ENCODE measurements around the gene MAPRE2.

The MAPRE2 gene

DNA sequence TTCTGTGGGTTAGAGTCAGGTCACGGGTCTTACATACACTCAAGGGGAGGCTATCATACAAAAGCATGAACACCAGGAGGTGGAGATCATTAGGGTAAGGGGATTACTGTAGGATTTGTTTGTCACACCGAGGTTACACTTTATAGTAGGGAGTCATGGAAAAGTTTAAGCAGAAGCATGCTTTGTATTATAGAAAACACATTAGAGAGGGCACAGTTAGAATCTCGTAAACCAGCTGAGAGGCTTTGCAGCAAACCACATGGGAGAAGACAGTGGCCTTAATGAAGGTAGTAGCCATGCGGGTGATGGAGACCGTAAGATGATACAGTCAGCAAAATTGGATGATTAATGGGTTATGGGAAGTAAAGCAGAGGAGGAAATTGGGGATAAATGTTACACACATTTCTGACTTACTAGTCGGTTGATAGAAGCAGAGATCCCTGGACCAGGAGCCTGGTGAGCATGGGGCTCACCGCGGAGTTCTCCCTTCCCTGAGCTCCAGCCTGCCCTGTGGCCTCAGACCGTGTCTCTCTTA lies 75.6 kb downstream of the MAPRE2 start:
- H2BK120ac ChIP-seq (ENCODE audit: low read depth, low read length), result no peak overlapping the region
- peaks cover 14% of the 10 kb centered on the region for H3K4me1 ChIP-seq (ENCODE audit: control insufficient read depth, insufficient read depth, low read depth, low read length)
- H2BK15ac ChIP-seq (ENCODE audit: low read depth, poor library complexity, severe bottlenecking), result no peak overlapping the region
- H3K4ac ChIP-seq (ENCODE audit: low read depth in 1 of 2, low read length in 2 of 2), result peak overlapping the region in 1 of 2 experiments; percentile 88
- H3K18ac ChIP-seq (ENCODE audit: low read depth in 1 of 2, low read length in 2 of 2), result peak overlapping the region; percentile 18 to 73
- H3K9me3 ChIP-seq (ENCODE audit: control insufficient read depth, low read length), result no peaks in the 10 kb centered on the region
- no peak overlapping the region for H3K4me2 ChIP-seq (ENCODE audit: low read length, poor library complexity, severe bottlenecking)
- H4K91ac ChIP-seq (ENCODE audit: low read length), result peak overlapping the region; percentile 60
- H3K27ac ChIP-seq (ENCODE audit: low read length, poor library complexity, severe bottlenecking), result no peak overlapping the region
- no peak overlapping the region for H3K4me3 ChIP-seq (ENCODE audit: insufficient read depth in 1 of 2, low read depth in 1 of 2, low read length in 2 of 2)
- H3K27me3 ChIP-seq (ENCODE audit: control insufficient read depth in 1 of 2, insufficient read depth in 1 of 2, low read length in 2 of 2), result no peaks in the 10 kb centered on the region
- H2AK5ac ChIP-seq (ENCODE audit: low read length, severe bottlenecking), result no peak overlapping the region
- H3K23ac ChIP-seq (ENCODE audit: low read length in 2 of 2), result peak overlapping the region in 1 of 2 experiments; percentile 27
- no peak overlapping the region for H3K14ac ChIP-seq (ENCODE audit: low read length in 2 of 2)
- WGBS, result 98% methylated on average over 9 of the region's 9 CpGs
- peaks cover 20% of the 10 kb centered on the region for H3K79me1 ChIP-seq (replicated peaks; ENCODE audit: low read length, poor library complexity, severe bottlenecking)
- H2AFZ ChIP-seq (ENCODE audit: low read depth, low read length), result no peak overlapping the region
- no peak overlapping the region for H2BK5ac ChIP-seq (ENCODE audit: low read depth, low read length, poor library complexity, severe bottlenecking)
- peak overlapping the region; percentile 91 for H3K9ac ChIP-seq (ENCODE audit: low read length)
- no peak for DNase-seq
- H4K8ac ChIP-seq (ENCODE audit: low read length), result no peak overlapping the region
- peak overlapping the region; percentile 51 to 97 for H2BK12ac ChIP-seq (ENCODE audit: low read length in 2 of 2)
- no peaks in the 10 kb centered on the region for H3K36me3 ChIP-seq (ENCODE audit: control insufficient read depth in 1 of 2, insufficient read depth in 2 of 2, low read depth in 1 of 2, low read length in 2 of 2)

DNA sequence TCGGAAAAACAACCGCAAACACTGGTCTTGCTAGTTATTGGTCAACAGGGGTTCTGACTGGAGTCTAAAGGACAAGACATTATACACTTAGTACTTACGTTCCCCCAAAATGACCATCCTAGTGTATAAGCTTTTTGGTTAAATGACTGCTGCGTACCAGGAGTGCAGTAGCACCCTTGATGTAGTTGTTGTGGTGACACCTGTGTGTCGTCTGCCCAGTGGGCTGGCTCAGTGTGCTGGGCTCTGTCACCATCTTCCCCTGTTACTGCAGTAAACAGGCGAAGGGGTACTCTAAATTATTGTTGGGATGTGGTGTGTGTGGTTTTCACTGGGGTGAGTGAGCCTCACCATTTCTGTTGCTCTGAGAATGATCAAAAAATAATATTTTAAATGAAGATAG lies 76.2 kb downstream of the MAPRE2 start:
- H4K8ac ChIP-seq (ENCODE audit: low read length), result peak overlapping the region; percentile 81
- H3K23ac ChIP-seq (ENCODE audit: low read length in 2 of 2), result peak overlapping the region in 1 of 2 experiments; percentile 27
- H3K36me3 ChIP-seq (ENCODE audit: control insufficient read depth in 1 of 2, insufficient read depth in 2 of 2, low read depth in 1 of 2, low read length in 2 of 2), result no peaks in the 10 kb centered on the region
- H3K14ac ChIP-seq (ENCODE audit: low read length in 2 of 2), result peak overlapping the region in 1 of 2 experiments; percentile 6
- H2AK5ac ChIP-seq (ENCODE audit: low read length, severe bottlenecking), result no peak overlapping the region
- no peak overlapping the region for H2BK120ac ChIP-seq (ENCODE audit: low read depth, low read length)
- no peak overlapping the region for H2AFZ ChIP-seq (ENCODE audit: low read depth, low read length)
- no peak overlapping the region for H2BK5ac ChIP-seq (ENCODE audit: low read depth, low read length, poor library complexity, severe bottlenecking)
- no peak overlapping the region for H3K27ac ChIP-seq (ENCODE audit: low read length, poor library complexity, severe bottlenecking)
- peak overlapping the region; percentile 20 to 88 for H3K4ac ChIP-seq (ENCODE audit: low read depth in 1 of 2, low read length in 2 of 2)
- no peak for DNase-seq
- no peak overlapping the region for H3K4me2 ChIP-seq (ENCODE audit: low read length, poor library complexity, severe bottlenecking)
- H2BK12ac ChIP-seq (ENCODE audit: low read length in 2 of 2), result peak overlapping the region; percentile 51 to 97
- H3K4me3 ChIP-seq (ENCODE audit: insufficient read depth in 1 of 2, low read depth in 1 of 2, low read length in 2 of 2), result no peak overlapping the region
- peaks cover 14% of the 10 kb centered on the region for H3K4me1 ChIP-seq (ENCODE audit: control insufficient read depth, insufficient read depth, low read depth, low read length)
- H3K27me3 ChIP-seq (ENCODE audit: control insufficient read depth in 1 of 2, insufficient read depth in 1 of 2, low read length in 2 of 2), result no peaks in the 10 kb centered on the region
- no peaks in the 10 kb centered on the region for H3K9me3 ChIP-seq (ENCODE audit: control insufficient read depth, low read length)
- WGBS, result 93% methylated on average over 4 of the region's 6 CpGs
- peaks cover 20% of the 10 kb centered on the region for H3K79me1 ChIP-seq (replicated peaks; ENCODE audit: low read length, poor library complexity, severe bottlenecking)
- peak overlapping the region; percentile 60 for H4K91ac ChIP-seq (ENCODE audit: low read length)
- peak overlapping the region; percentile 91 for H3K9ac ChIP-seq (ENCODE audit: low read length)
- no peak overlapping the region for H2BK15ac ChIP-seq (ENCODE audit: low read depth, poor library complexity, severe bottlenecking)
- H3K18ac ChIP-seq (ENCODE audit: low read depth in 1 of 2, low read length in 2 of 2), result peak overlapping the region; percentile 18 to 73

DNA sequence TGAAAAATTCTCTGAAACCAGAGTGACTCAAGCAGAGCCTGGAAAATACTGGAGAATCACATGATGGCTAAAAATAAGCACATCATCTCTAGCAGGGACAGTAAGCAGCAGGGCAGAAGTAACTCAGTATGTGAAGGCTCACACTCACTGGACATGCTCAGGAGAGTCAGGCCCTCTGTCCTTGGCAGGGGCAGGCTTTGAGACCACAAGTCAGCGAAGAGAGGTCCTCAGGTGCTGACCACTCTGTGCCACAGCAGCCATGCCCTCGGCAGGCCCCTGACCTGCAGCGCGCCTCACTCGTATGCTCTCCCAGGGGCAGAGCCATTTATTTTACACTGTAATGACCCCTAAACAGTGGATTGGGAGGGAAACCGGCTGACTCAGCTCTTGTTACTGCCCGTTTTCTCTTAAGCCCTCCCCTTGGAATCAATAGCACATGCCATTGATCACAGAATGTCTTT lies 76.8 kb downstream of the MAPRE2 start:
- DNase-seq, result peak; percentile 87
- H2BK5ac ChIP-seq (ENCODE audit: low read depth, low read length, poor library complexity, severe bottlenecking), result no peak overlapping the region
- peak overlapping the region; percentile 73 for H2BK15ac ChIP-seq (ENCODE audit: low read depth, poor library complexity, severe bottlenecking)
- H2AFZ ChIP-seq (ENCODE audit: low read depth, low read length), result peak overlapping the region; percentile 68
- H3K9me3 ChIP-seq (ENCODE audit: control insufficient read depth, low read length), result no peaks in the 10 kb centered on the region
- H4K91ac ChIP-seq (ENCODE audit: low read length), result peak overlapping the region; percentile 95
- no peak overlapping the region for H3K23ac ChIP-seq (ENCODE audit: low read length in 2 of 2)
- peak overlapping the region; percentile 94 for H4K8ac ChIP-seq (ENCODE audit: low read length)
- peak overlapping the region; percentile 91 for H3K9ac ChIP-seq (ENCODE audit: low read length)
- H3K36me3 ChIP-seq (ENCODE audit: control insufficient read depth in 1 of 2, insufficient read depth in 2 of 2, low read depth in 1 of 2, low read length in 2 of 2), result no peaks in the 10 kb centered on the region
- H3K4me1 ChIP-seq (ENCODE audit: control insufficient read depth, insufficient read depth, low read depth, low read length), result peaks cover 15% of the 10 kb centered on the region
- peak overlapping the region; percentile 39 for H3K27ac ChIP-seq (ENCODE audit: low read length, poor library complexity, severe bottlenecking)
- peak overlapping the region in 1 of 2 experiments; percentile 71 for H3K4me3 ChIP-seq (ENCODE audit: insufficient read depth in 1 of 2, low read depth in 1 of 2, low read length in 2 of 2)
- H3K14ac ChIP-seq (ENCODE audit: low read length in 2 of 2), result peak overlapping the region in 1 of 2 experiments; percentile 91
- peak overlapping the region; percentile 76 to 79 for H3K18ac ChIP-seq (ENCODE audit: low read depth in 1 of 2, low read length in 2 of 2)
- H3K79me1 ChIP-seq (replicated peaks; ENCODE audit: low read length, poor library complexity, severe bottlenecking), result peaks cover 22% of the 10 kb centered on the region
- H3K4me2 ChIP-seq (ENCODE audit: low read length, poor library complexity, severe bottlenecking), result no peak overlapping the region
- no peak overlapping the region for H2AK5ac ChIP-seq (ENCODE audit: low read length, severe bottlenecking)
- H3K4ac ChIP-seq (ENCODE audit: low read depth in 1 of 2, low read length in 2 of 2), result peak overlapping the region; percentile 22 to 57
- 59% methylated on average over 7 of the region's 7 CpGs for WGBS
- peak overlapping the region in 1 of 2 experiments; percentile 95 for H2BK12ac ChIP-seq (ENCODE audit: low read length in 2 of 2)
- H2BK120ac ChIP-seq (ENCODE audit: low read depth, low read length), result no peak overlapping the region
- no peaks in the 10 kb centered on the region for H3K27me3 ChIP-seq (ENCODE audit: control insufficient read depth in 1 of 2, insufficient read depth in 1 of 2, low read length in 2 of 2)

DNA sequence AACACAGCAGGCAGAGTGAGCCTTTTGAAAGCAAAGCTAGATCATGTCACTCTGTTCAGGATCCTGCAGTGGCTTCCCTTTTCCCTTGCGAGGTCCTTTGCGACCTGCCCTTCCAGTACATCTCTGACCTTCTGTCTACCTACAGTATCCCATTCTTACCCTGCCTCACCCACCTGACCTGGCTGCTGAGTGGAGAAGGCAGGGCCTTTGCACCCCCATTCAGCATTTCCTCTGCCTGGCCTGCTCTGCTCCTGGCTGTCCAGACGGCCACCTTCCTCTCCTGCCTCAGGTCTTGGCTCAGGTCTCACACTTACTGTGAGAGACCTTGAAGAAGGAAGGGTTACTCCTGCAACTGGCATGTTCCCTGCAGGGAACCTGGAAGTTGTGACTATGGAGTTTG lies 77.4 kb downstream of the MAPRE2 start:
- Histone ChIP-seq H2AFZ (ENCODE audit: low read depth, low read length) (no peak overlapping the region), H4K8ac (ENCODE audit: low read length) (peak overlapping the region; percentile 68), H3K18ac (ENCODE audit: low read depth in 1 of 2, low read length in 2 of 2) (peak overlapping the region; percentile 25 to 67), H3K9me3 (ENCODE audit: control insufficient read depth, low read length) (no peaks in the 10 kb centered on the region), H3K4ac (ENCODE audit: low read depth in 1 of 2, low read length in 2 of 2) (peak overlapping the region; percentile 42 to 55), H3K79me1 (replicated peaks; ENCODE audit: low read length, poor library complexity, severe bottlenecking) (peaks cover 24% of the 10 kb centered on the region), H2BK15ac (ENCODE audit: low read depth, poor library complexity, severe bottlenecking) (no peak overlapping the region), H3K36me3 (ENCODE audit: control insufficient read depth in 1 of 2, insufficient read depth in 2 of 2, low read depth in 1 of 2, low read length in 2 of 2) (no peaks in the 10 kb centered on the region), H3K9ac (ENCODE audit: low read length) (peak overlapping the region; percentile 91), H3K4me1 (ENCODE audit: control insufficient read depth, insufficient read depth, low read depth, low read length) (peaks cover 17% of the 10 kb centered on the region), H3K23ac (ENCODE audit: low read length in 2 of 2) (no peak overlapping the region), H2BK120ac (ENCODE audit: low read depth, low read length) (peak overlapping the region; percentile 2), H2AK5ac (ENCODE audit: low read length, severe bottlenecking) (peak overlapping the region; percentile 2), H3K27me3 (ENCODE audit: control insufficient read depth in 1 of 2, insufficient read depth in 1 of 2, low read length in 2 of 2) (no peaks in the 10 kb centered on the region), H3K14ac (ENCODE audit: low read length in 2 of 2) (peak overlapping the region in 1 of 2 experiments; percentile 94), H2BK5ac (ENCODE audit: low read depth, low read length, poor library complexity, severe bottlenecking) (no peak overlapping the region), H3K4me2 (ENCODE audit: low read length, poor library complexity, severe bottlenecking) (no peak overlapping the region), H3K4me3 (ENCODE audit: insufficient read depth in 1 of 2, low read depth in 1 of 2, low read length in 2 of 2) (peak overlapping the region in 1 of 2 experiments; percentile 71), H4K91ac (ENCODE audit: low read length) (no peak overlapping the region), H3K27ac (ENCODE audit: low read length, poor library complexity, severe bottlenecking) (no peak overlapping the region), H2BK12ac (ENCODE audit: low read length in 2 of 2) (peak overlapping the region; percentile 22 to 69)
- WGBS, result 90% methylated on average over 3 of the region's 3 CpGs
- no peak for DNase-seq
